DOHH2 (cell line): ENCODE data around the gene MYLK3.

Source experiments
- EZH2phosphoT487 ChIP-seq: fragments of 200-600 bp; sonication (generic); IDR thresholded peaks from 2 replicates; pipeline ENCODE4 v1.6.1; 2017; ENCODE audit warnings: borderline replicate concordance, mild to moderate bottlenecking, antibody characterized with exemption, low read length, moderate library complexity, mixed read lengths
- TF ChIP-seq, protein P1 (sequence below): fragments of 200-600 bp; sonication (generic); IDR thresholded peaks from one replicate; pipeline ENCODE4 v1.5.1; 2014; ENCODE audit warnings: antibody characterized with exemption, mild to moderate bottlenecking, low read depth, low read length; ENCODE audit not compliant: poor library complexity, severe bottlenecking

DNA sequence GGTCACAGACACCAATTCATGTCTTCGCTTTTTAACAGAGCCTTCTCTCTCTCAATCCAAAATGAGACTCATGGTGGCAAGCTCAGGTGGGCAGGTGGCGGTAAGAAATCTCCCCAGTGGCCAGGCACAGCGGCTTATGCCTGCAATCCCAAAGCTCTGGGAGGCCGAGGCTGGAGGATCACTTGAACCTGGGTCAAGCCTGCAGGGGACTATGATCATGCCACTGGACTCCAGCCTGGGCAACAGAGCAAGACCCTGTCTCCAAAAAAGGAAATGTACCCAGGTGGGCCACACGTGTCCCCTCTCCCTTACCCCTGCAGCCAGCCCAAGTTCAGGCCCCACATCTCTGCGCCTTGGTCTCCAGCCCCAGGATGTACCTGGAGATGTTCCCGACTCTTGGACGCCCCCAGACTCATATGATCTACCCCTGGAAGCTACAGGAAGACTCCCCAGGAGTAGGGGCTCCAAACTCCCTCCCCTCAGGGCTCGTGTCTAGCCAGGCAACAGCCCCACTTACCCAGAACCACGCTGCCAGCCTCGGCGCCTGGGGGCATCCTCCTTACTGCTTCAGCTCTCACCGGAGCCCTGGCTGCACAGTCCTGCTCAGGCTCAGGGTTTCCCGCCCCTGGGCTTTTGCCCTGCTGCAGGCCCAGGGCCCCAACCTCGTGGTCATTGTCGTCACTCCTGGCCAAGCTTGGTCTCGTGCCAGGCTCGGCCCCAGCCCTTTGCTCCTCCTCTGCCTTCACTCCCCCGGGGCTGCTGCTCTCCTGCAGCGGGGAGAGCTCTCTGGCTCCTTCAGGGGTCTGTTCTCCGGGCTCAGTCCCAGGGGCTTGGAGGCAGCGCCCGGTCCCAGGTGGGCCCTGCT lies 16.2 kb downstream of the MYLK3 start:
- TF ChIP-seq, protein P1, sequence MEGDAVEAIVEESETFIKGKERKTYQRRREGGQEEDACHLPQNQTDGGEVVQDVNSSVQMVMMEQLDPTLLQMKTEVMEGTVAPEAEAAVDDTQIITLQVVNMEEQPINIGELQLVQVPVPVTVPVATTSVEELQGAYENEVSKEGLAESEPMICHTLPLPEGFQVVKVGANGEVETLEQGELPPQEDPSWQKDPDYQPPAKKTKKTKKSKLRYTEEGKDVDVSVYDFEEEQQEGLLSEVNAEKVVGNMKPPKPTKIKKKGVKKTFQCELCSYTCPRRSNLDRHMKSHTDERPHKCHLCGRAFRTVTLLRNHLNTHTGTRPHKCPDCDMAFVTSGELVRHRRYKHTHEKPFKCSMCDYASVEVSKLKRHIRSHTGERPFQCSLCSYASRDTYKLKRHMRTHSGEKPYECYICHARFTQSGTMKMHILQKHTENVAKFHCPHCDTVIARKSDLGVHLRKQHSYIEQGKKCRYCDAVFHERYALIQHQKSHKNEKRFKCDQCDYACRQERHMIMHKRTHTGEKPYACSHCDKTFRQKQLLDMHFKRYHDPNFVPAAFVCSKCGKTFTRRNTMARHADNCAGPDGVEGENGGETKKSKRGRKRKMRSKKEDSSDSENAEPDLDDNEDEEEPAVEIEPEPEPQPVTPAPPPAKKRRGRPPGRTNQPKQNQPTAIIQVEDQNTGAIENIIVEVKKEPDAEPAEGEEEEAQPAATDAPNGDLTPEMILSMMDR = no peak
- no peak for TF ChIP-seq EZH2phosphoT487
